OCI-LY3 (cell line): ENCODE measurements around the gene CILP2.

ENCODE experiments used
- CTCF ChIP-seq: fragments of 200-600, 300-600 bp; sonication (generic); IDR thresholded peaks from 2 replicates; pipeline ENCODE4 v1.5.1; 2014; ENCODE audit warnings: antibody characterized with exemption, low read length, low read depth
- EZH2phosphoT487 ChIP-seq: fragments of 200-600 bp; shearing (Covaris generic); IDR thresholded peaks from 2 replicates; pipeline ENCODE4 v1.6.1; 2018; ENCODE audit warnings: antibody characterized with exemption, mixed run types, low read depth

- TF ChIP-seq CTCF = no peak
- no peak for TF ChIP-seq EZH2phosphoT487
Measured at GRCh38 chr19:19559931-19560330, 21.9 kb downstream of the CILP2 start.
